GM18499 (cell line): ENCODE data around the gene TTLL5.

Source experiments
- ATAC-seq: cut with Tn5 transposase; IDR thresholded peaks from one replicate; pipeline ENCODE4 v1.9.1; 2021; ENCODE audit warnings: moderate number of reproducible peaks; ENCODE audit not compliant: insufficient read depth, unreplicated experiment

Gene TTLL5

GRCh38 chr14:75933712-75934296, 272.8 kb downstream of the TTLL5 start:
- ATAC-seq, result no peak

GRCh38 chr14:75934998-75935628, 274.1 kb downstream of the TTLL5 start:
- ATAC-seq, result no peak

GRCh38 chr14:75939200-75939599, 278.2 kb downstream of the TTLL5 start:
- no peak for ATAC-seq

GRCh38 chr14:75941030-75941429, 280.0 kb downstream of the TTLL5 start:
- no peak for ATAC-seq

- ATAC-seq, result no peak
Observed at GRCh38 chr14:75944607-75945241, 283.7 kb downstream of the TTLL5 start.

- ATAC-seq, result no peak
Observed at GRCh38 chr14:75946785-75947184, 285.7 kb downstream of the TTLL5 start.

GRCh38 chr14:75952489-75952888, 291.4 kb downstream of the TTLL5 start:
- ATAC-seq, result no peak

- ATAC-seq, result no peak
Observed at GRCh38 chr14:75959031-75959430, 298.0 kb downstream of the TTLL5 start.

- no peak for ATAC-seq
Observed at GRCh38 chr14:75960231-75960630, 299.2 kb downstream of the TTLL5 start.

GRCh38 chr14:75961662-75962061, 300.6 kb downstream of the TTLL5 start:
- ATAC-seq, result no peak

- no peak for ATAC-seq
Observed at GRCh38 chr14:75967866-75968265, 306.8 kb downstream of the TTLL5 start.

- no peak for ATAC-seq
Observed at GRCh38 chr14:75968456-75968855, 307.4 kb downstream of the TTLL5 start.

- ATAC-seq, result no peak
Observed at GRCh38 chr14:75969126-75969525, 308.1 kb downstream of the TTLL5 start.

- ATAC-seq, result no peak
Observed at GRCh38 chr14:75969891-75970290, 308.8 kb downstream of the TTLL5 start.

GRCh38 chr14:75970989-75971388, 309.9 kb downstream of the TTLL5 start:
- no peak for ATAC-seq

- no peak for ATAC-seq
Observed at GRCh38 chr14:75971509-75971908, 310.5 kb downstream of the TTLL5 start.

- no peak for ATAC-seq
Observed at GRCh38 chr14:75972801-75973421, 311.9 kb downstream of the TTLL5 start.

- ATAC-seq, result no peak
Observed at GRCh38 chr14:75976826-75977581, 316.0 kb downstream of the TTLL5 start.

- ATAC-seq, result no peak
Observed at GRCh38 chr14:75977582-75977943, 316.5 kb downstream of the TTLL5 start.

GRCh38 chr14:75978249-75978731, 317.2 kb downstream of the TTLL5 start:
- no peak for ATAC-seq
